HCT116 (cell line): ENCODE measurements around the gene PLA2G2A. TPM values are rescaled to one million over a fixed set of nuclear protein-coding genes. Genes with fewer than 3 reads are reported as not detected.

Experiments used
- ATAC-seq: fragments of 200-7000 bp; cut with Tn5 transposase; 2 replicates; pipeline ENCODE4 v1.9.1; 2020; ENCODE audit warnings: mild to moderate bottlenecking, moderate library complexity
- BruUV-seq: library from RNA; stranded (reverse); fragments of 400-500 nt; replicated peaks from 2 replicates; lab custom pipeline; 2021; lab: Mats Ljungman, UMichigan
- CTCF ChIA-PET: fragments of 300-600 bp; sonication (Branson Sonifier 250); formaldehyde crosslinking; loops from one replicate; lab custom pipeline; 2021; ENCODE audit warnings: antibody characterized with exemption; lab: Charles Lee
- POLR2A ChIA-PET: fragments of 300-600, 350-600 bp; sonication (Branson Sonifier 250); formaldehyde crosslinking; loops from one replicate; lab custom pipeline; 2021; ENCODE audit warnings: antibody characterized with exemption; lab: Charles Lee
- RAD21 ChIA-PET, 2 experiments: fragments of 300-600 bp; sonication (Branson Sonifier 250); formaldehyde crosslinking; loops; one replicate each; lab custom pipeline; 2023; ENCODE audit warnings: low total read pairs in 2 of 2; ENCODE audit not compliant: uncharacterized antibody in 2 of 2, unreplicated experiment in 2 of 2, low non-redundant PET in 1 of 2; lab: Charles Lee
- DNase-seq: peaks from one replicate; pipeline ENCODE4 v3.0.0-alpha.2; 2010; ENCODE audit warnings: low read depth, low spot score
- H2AFZ ChIP-seq: fragments of 200-600 bp; shearing (Covaris generic), sonication (generic); 2 replicates; pipeline ENCODE4 v1.6.1; 2017; ENCODE audit warnings: low read depth, mixed run types, mixed read lengths, antibody characterized with exemption, low read length; ENCODE audit not compliant: poor library complexity, severe bottlenecking
- H3K27ac ChIP-seq: 2 replicates; pipeline ENCODE4 v1.5.1; 2012; ENCODE audit warnings: low read depth, low read length
- H3K27me3 ChIP-seq: fragments of 200-600 bp; sonication (generic); 2 replicates; pipeline ENCODE4 v1.6.1; 2016; ENCODE audit warnings: mixed run types, low read length, mixed read lengths; ENCODE audit not compliant: insufficient read depth
- H3K36me3 ChIP-seq, 2 experiments: fragments of 200-500 bp in 1 of 2; fragments of 200-600 bp in 1 of 2; sonication (Bioruptor generic) in 1 of 2; sonication (generic) in 1 of 2; 2 replicates each; pipeline versions ENCODE4 v1.5.1 to v1.6.1; 2014 to 2016; ENCODE audit warnings: low read length in 2 of 2, inconsistent platforms in 1 of 2, mixed read lengths in 1 of 2, mixed run types in 1 of 2; ENCODE audit not compliant: insufficient read depth in 2 of 2, control insufficient read depth in 1 of 2
- H3K4me1 ChIP-seq, 2 experiments: fragments of 200-600 bp in 1 of 2; sonication (generic) in 1 of 2; 2 replicates each; pipeline versions ENCODE4 v1.5.1 to v1.6.1; 2012 to 2017; ENCODE audit warnings: low read length in 2 of 2, inconsistent platforms in 1 of 2, mild to moderate bottlenecking in 1 of 2, mixed read lengths in 1 of 2, mixed run types in 1 of 2, moderate library complexity in 1 of 2; ENCODE audit not compliant: insufficient read depth in 2 of 2, control insufficient read depth in 1 of 2
- H3K4me2 ChIP-seq: fragments of 200-600 bp; sonication (generic); 2 replicates; pipeline ENCODE4 v1.6.1; 2017; ENCODE audit warnings: mixed run types, low read length, mixed read lengths
- H3K4me3 ChIP-seq, 2 experiments: fragments of 200-600 bp in 1 of 2; sonication (generic) in 1 of 2; replicated peaks in 1 of 2; 2 replicates each; pipeline ENCODE4 v1.5.1; 2011 to 2016; ENCODE audit warnings: low read length in 2 of 2, control low read depth in 1 of 2, low read depth in 1 of 2, mild to moderate bottlenecking in 1 of 2, mixed read lengths in 1 of 2, mixed run types in 1 of 2
- H3K79me2 ChIP-seq: fragments of 200-600 bp; sonication (generic); 2 replicates; pipeline ENCODE4 v1.6.1; 2017; ENCODE audit warnings: mild to moderate bottlenecking, mixed run types, low read length, moderate library complexity, mixed read lengths; ENCODE audit not compliant: insufficient read depth
- H3K9ac ChIP-seq: fragments of 200-600 bp; sonication (generic); 2 replicates; pipeline ENCODE4 v1.6.1; 2016; ENCODE audit warnings: low read length, mixed read lengths
- H3K9me2 ChIP-seq: fragments of 200-600 bp; sonication (generic), shearing (Covaris generic); 2 replicates; pipeline ENCODE4 v1.6.1; 2017; ENCODE audit warnings: mixed run types, mild to moderate bottlenecking, moderate library complexity; ENCODE audit not compliant: insufficient read depth
- H3K9me3 ChIP-seq, 2 experiments: fragments of 200-500 bp in 1 of 2; fragments of 200-600 bp in 1 of 2; sonication (Bioruptor generic) in 1 of 2; sonication (generic) in 1 of 2; 2 replicates each; pipeline ENCODE4 v1.6.1; 2014 to 2017; ENCODE audit warnings: low read length in 2 of 2, mixed read lengths in 2 of 2, inconsistent platforms in 1 of 2, low read depth in 1 of 2, mild to moderate bottlenecking in 1 of 2, mixed run types in 1 of 2, moderate library complexity in 1 of 2; ENCODE audit not compliant: control insufficient read depth in 1 of 2, insufficient read depth in 1 of 2
- H4K20me1 ChIP-seq: fragments of 200-600 bp; sonication (generic), shearing (Covaris generic); 2 replicates; pipeline ENCODE4 v1.6.1; 2017; ENCODE audit warnings: mixed run types, mild to moderate bottlenecking, moderate library complexity; ENCODE audit not compliant: insufficient read depth
- CBX3 ChIP-seq: IDR thresholded peaks from 2 replicates; pipeline ENCODE4 v1.6.1; 2012; ENCODE audit warnings: low read depth
- CEBPB ChIP-seq: IDR thresholded peaks from 2 replicates; pipeline ENCODE4 v1.6.1; 2012; ENCODE audit warnings: low read depth
- FOSL1 ChIP-seq: IDR thresholded peaks from 2 replicates; pipeline ENCODE4 v1.6.1; 2012; ENCODE audit warnings: low read depth
- JUND ChIP-seq: IDR thresholded peaks from 2 replicates; pipeline ENCODE4 v1.6.1; 2012
- SP1 ChIP-seq: IDR thresholded peaks from 2 replicates; pipeline ENCODE4 v1.6.1; 2012; ENCODE audit warnings: low read depth
- SRF ChIP-seq: IDR thresholded peaks from 2 replicates; pipeline ENCODE4 v1.6.1; 2012; ENCODE audit warnings: low read depth
- TCF7L2 ChIP-seq: IDR thresholded peaks from 2 replicates; pipeline ENCODE4 v1.7.0; 2011; ENCODE audit warnings: borderline replicate concordance, inconsistent platforms; ENCODE audit not compliant: insufficient read depth, insufficient read length; ENCODE audit errors: extremely low read depth
- intact Hi-C: fragments of 100-400 bp; cut with micrococcal nuclease; formaldehyde crosslinking; loops from 2 replicates; pipeline ENCODE4 v1.10.0; 2022
- total RNA-seq: library from RNA; stranded (reverse); gene quantifications from one replicate; pipeline ENCODE4 v1.2.1, GENCODE V29; 2021; ENCODE audit not compliant: unreplicated experiment
- TF ChIP-seq, protein P1 (sequence below), 3 experiments: fragments of 200-600 bp in 1 of 3; sonication (generic) in 1 of 3; IDR thresholded peaks in 2 of 3; conservative IDR thresholded peaks in 1 of 3; 2 replicates each; pipeline ENCODE4 v1.5.1; 2012 to 2017; ENCODE audit warnings: low read depth in 2 of 3, low read length in 2 of 3, antibody characterized with exemption in 1 of 3, borderline replicate concordance in 1 of 3, control low read depth in 1 of 3, mild to moderate bottlenecking in 1 of 3, mixed read lengths in 1 of 3, mixed run types in 1 of 3, moderate library complexity in 1 of 3; ENCODE audit not compliant: insufficient read depth in 1 of 3
- TF ChIP-seq, protein P2 (sequence below): IDR thresholded peaks from 2 replicates; pipeline ENCODE4 v1.6.1; 2012

The PLA2G2A gene
- total RNA-seq, 1 experiment from 2014 or later, result not detected

DNA sequence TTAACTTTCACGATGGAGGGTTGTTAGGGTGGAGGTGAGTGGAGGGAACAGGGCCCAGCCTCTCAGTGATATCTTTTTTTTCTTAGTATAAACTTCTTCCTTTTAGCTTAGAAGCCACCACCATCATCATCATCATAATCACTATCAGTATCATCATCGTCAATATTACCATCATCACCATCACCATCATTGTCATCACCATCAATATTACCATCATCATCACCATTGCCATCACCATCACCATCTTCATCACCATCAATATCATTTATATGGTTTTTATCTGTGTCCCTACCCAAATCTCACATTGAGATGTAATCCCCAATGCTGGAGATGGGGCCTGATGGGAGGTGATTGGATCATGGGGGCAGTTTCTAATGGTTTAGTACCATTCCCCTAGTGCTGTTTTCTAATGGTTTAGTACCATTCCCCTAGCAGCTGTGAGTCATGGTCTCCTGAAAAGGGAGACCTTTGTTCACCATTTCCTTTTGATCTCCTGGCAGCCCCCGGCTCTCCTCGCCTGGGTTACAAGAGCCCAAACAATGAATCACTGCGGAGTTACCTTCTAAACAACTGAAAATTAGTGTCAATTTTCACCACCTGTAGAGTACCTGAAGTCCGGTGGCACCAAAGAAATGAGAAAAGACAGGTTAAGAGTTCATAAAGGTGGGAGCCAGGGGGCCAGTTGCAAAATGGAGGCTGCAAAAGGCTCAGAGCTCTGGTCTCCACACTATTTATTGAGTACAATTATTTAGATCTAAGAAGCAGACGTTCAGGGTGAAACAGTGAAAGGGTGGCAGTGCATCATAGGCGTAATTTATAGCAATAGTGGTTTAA is 52.9 kb downstream of the PLA2G2A start:
- POLR2A ChIA-PET, result no interaction called here

More for the DNA sequence above, 52.9 kb downstream of the PLA2G2A start:
- H3K79me2 ChIP-seq, result no peaks in the 10 kb centered on the region
- ATAC-seq (peak; percentile 28), DNase-seq (peak; percentile 74)
- 0 out of 2 replicates have a peak overlapping the region, but pooled peaks have one; percentile 7 for H3K9ac ChIP-seq
- H2AFZ ChIP-seq, result peak overlapping the region; percentile 32
- ChIA-PET RAD21 (no interaction called here), CTCF (no interaction called here)
- H3K9me2 ChIP-seq, result no peaks in the 10 kb centered on the region
- intact Hi-C loops, result no loop called here
- TF ChIP-seq FOSL1, result peak; percentile 67; the same call in 1 of the 2 replicates
- TF ChIP-seq JUND, result peak; percentile 85
- TF ChIP-seq, protein P1, sequence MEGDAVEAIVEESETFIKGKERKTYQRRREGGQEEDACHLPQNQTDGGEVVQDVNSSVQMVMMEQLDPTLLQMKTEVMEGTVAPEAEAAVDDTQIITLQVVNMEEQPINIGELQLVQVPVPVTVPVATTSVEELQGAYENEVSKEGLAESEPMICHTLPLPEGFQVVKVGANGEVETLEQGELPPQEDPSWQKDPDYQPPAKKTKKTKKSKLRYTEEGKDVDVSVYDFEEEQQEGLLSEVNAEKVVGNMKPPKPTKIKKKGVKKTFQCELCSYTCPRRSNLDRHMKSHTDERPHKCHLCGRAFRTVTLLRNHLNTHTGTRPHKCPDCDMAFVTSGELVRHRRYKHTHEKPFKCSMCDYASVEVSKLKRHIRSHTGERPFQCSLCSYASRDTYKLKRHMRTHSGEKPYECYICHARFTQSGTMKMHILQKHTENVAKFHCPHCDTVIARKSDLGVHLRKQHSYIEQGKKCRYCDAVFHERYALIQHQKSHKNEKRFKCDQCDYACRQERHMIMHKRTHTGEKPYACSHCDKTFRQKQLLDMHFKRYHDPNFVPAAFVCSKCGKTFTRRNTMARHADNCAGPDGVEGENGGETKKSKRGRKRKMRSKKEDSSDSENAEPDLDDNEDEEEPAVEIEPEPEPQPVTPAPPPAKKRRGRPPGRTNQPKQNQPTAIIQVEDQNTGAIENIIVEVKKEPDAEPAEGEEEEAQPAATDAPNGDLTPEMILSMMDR (IDR thresholded peaks at IDR 0.05 in 2 of 3, conservative IDR thresholded peaks at IDR 0.05 in 1 of 3; ENCODE audit: borderline replicate concordance in 1 of 3, insufficient read depth in 1 of 3, low read depth in 2 of 3, low read length in 2 of 3), result no peak
- TF ChIP-seq CEBPB, result peak; percentile 40; the same call in 1 of the 2 replicates
- TF ChIP-seq SP1, result peak; percentile 81
- TF ChIP-seq TCF7L2, result peak; percentile 78
- TF ChIP-seq CBX3, result no peak; the same call in 1 of the 2 replicates
- peak; percentile 30; the same call in 1 of the 2 replicates for TF ChIP-seq SRF
- TF ChIP-seq, protein P2, sequence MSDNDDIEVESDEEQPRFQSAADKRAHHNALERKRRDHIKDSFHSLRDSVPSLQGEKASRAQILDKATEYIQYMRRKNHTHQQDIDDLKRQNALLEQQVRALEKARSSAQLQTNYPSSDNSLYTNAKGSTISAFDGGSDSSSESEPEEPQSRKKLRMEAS, result no peak
- peak overlapping the region; percentile 66 for H3K4me2 ChIP-seq
- no peak overlapping the region for H3K4me3 ChIP-seq
- H3K4me1 ChIP-seq, result peaks cover 27 to 58% of the 10 kb centered on the region in 2 experiments
- BruUV-seq, result no TSS peak
- no peak overlapping the region for H3K27ac ChIP-seq
- peaks cover 8% of the 10 kb centered on the region in 2 experiments; a peak in 2 of 4 replicates for H3K9me3 ChIP-seq
- no peaks in the 10 kb centered on the region for H3K27me3 ChIP-seq
- no peaks in the 10 kb centered on the region for H3K36me3 ChIP-seq
- H4K20me1 ChIP-seq, result no peaks in the 10 kb centered on the region

Other genes starting within 250 kb of the PLA2G2A start
- gene TMCO4, start 179.7 kb downstream of the PLA2G2A start, total RNA-seq, result 12.7 TPM
- not detected for gene RNF186, start 164.3 kb downstream of the PLA2G2A start, total RNA-seq
- 15.0 TPM for gene OTUD3, start 97.2 kb downstream of the PLA2G2A start, total RNA-seq
- gene PLA2G2E, start 56.0 kb downstream of the PLA2G2A start, total RNA-seq, result not detected
- gene PLA2G5, start 90.6 kb upstream of the PLA2G2A start, total RNA-seq, result not detected
- gene PLA2G2D, start 139.9 kb upstream of the PLA2G2A start, total RNA-seq, result not detected
- gene PLA2G2F, start 159.7 kb upstream of the PLA2G2A start, total RNA-seq, result 0.12 TPM
- not detected for gene UBXN10, start 206.5 kb upstream of the PLA2G2A start, total RNA-seq
- gene PLA2G2C, start 206.9 kb upstream of the PLA2G2A start, total RNA-seq, result not detected